ENCODE measurements around the gene MSI2.

The MSI2 gene

DNA sequence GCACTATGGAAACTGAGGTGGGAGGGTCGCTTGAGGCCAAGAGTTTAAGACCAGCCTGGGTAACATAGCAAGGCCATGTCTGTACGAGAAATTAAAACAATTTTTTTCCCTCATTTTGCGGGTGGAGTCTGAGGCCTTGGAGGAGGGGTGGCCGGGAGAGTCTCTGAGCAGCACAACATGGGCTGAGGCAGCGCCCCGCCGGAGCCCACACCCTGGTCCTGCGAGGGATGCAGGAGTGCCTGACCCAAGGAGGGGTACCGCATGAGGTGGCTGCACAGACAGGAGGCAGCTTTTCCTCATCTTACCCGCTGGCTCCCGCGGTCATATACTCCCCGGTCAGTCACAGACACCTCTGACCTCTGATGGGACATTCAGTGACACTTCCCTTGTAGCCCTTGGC, 67.7 kb downstream of the MSI2 start:
- no peak for DNase-seq

DNA sequence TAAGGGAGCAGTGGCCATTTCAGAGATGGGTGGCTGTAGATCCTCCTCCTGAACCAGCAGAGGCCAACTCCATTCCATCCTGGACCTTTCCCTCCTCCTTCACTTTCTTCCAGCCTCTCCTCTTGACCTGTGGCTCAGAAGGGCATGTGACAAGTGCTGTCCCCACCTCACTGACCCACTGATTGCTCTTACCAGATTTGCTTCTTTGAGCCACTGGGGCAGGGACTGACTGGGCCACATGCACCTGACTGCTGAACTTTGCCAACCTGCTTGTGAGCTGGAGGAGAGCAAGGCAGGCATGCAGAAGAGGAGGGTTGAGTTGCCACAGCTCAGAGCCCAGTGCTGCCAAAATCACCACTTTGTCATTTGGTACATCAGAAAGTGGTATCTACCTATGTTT, 68.3 kb downstream of the MSI2 start:
- no peak for DNase-seq

GRCh38 chr17:57326336-57326735, 70.0 kb downstream of the MSI2 start:
- no peak for DNase-seq

DNA sequence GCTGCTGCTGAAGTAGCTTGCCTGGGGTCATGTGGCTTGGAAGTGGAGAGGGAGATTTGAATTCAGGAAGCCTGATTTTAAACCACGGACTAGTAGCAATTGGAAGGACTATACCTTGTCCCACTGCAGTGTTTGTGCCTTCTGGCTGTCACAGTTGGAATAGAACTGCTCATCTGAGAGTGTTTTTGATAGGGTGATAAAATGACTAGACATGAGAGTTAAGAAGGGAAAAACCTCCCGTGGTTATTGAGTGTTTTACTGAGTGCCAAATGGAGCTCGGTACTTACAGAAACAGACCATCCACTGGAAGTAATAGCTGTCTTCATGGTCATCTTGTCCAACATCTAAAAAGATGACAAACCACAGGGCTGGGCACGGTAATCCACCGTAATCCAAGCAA, 70.4 kb downstream of the MSI2 start:
- DNase-seq = no peak

GRCh38 chr17:57327176-57327970, 71.0 kb downstream of the MSI2 start:
- no peak for DNase-seq

GRCh38 chr17:57328109-57328882, 72.0 kb downstream of the MSI2 start:
- DNase-seq = no peak

GRCh38 chr17:57329380-57330214, 73.3 kb downstream of the MSI2 start:
- DNase-seq = no peak

- no peak for DNase-seq
These were observed 74.3 kb downstream of the MSI2 start for GRCh38 chr17:57330587-57330986.

GRCh38 chr17:57331423-57331822, 75.1 kb downstream of the MSI2 start:
- DNase-seq = no peak

- DNase-seq = no peak
These were observed 76.2 kb downstream of the MSI2 start for GRCh38 chr17:57332501-57332900.

- no peak for DNase-seq
These were observed 79.0 kb downstream of the MSI2 start for GRCh38 chr17:57335195-57335792.

GRCh38 chr17:57337390-57337789, 81.1 kb downstream of the MSI2 start:
- DNase-seq = no peak

DNA sequence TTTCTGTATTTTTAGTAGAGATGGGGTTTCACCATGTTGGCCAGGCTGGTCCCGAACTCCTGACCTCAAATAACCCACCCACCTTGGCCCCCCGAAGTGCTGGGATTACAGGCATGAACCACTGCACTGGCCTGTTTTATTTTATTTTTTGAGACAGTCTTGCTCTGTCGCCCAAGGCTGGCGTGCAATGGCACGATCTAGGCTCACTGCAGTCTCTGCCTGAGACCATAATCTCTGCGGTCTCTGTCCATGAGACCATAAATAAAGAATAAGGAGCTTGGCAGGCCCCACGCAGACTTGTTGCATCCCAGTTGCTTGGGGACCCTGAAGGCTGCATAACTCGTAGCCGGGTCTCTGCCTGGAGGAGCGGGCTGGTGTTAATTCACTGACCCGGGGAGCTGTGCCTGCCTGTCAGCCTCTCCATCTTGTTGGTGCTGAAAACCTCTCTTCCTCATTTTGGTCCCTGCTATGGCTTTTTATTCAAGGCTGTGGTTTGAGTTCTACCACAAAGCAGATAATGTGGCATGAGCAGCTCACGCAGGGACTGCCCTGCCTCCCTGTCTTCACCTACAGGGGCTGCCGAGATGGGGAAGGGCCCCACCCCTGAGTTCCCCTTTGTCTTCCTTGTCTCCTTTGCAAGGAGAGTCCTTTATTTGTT, 82.1 kb downstream of the MSI2 start:
- no peak for DNase-seq

DNA sequence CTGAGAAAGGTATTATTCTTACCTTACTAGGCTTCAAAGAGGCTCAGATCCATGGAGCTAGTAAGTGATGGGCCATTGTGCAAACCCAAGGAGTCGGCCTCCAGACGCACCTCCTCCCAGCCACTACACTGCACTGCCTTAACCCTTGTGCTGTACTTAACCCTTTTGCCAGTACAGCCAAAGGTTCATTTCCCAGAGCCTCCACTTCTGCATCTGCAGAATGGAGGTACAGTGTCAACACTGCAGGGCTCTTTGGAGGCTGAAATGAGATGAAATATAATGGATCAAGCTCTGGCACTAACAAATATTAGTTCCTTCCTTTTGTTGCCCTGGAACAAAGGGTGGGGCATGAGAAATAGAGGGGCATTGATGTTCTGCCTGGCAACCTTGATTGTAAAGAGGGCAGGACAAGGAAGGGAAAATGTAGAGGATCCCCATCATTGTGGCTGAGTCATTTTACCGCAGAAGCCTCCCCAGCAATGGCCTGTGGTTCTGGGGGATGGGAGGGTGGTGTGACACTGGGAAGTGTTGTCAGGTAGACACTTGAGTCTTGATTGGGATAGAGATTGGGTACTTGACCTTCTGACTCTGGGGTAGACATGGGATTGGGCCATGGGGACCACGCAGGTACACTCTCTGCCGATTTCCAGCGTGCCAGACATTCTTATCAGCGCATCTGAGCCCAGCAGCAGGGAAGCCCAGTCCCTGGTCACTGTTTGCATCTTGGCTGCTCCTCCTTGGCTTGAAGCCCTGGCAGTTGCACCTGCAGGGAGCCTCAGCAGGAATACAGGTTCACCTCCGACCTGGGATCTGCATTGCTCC, 84.0 kb downstream of the MSI2 start:
- no peak for DNase-seq

DNA sequence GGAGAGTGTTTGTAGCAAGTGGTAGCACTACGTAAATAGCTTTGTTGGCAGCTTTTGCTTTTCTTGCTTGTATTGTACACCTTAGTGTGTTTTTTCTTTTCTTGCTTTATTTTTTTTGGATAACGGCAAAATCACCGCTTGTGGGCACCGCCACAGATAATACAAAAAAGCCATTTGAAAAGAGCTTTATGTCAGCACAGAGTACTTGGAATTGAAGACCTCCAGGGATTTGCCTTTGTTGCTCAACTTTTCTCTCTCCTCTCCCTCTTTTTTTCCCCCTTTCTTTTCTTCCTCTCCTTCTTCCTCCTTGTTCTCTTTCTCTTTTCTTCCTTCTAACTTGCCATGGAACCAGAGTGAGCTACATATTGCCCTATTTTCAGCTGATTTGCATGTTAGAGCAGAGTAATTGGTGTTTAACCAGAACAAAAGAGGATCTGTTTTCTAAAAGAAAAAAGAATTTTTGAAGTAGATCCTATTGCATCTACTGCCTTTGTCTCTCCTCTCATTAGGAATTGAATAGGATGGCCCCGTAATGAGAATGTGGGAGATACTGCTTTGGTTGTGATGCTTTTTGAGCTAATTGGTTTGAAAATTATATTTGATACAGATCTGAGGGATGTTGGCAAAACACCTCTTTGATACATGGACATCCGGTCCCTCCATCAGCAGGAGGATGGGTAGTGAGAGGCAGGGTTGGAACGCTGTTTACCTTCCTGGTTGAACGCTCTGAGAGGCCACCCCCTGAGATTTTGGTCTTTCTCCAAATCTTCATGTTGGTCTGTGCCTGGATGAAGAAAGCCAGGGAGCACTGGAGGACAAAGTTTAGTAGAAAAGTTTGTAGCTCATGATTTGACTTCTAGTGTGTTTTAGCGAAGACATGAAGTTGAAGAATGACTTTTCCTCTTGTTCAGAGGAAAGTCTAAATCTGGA, 85.6 kb downstream of the MSI2 start:
- peak; percentile 62 for DNase-seq

DNA sequence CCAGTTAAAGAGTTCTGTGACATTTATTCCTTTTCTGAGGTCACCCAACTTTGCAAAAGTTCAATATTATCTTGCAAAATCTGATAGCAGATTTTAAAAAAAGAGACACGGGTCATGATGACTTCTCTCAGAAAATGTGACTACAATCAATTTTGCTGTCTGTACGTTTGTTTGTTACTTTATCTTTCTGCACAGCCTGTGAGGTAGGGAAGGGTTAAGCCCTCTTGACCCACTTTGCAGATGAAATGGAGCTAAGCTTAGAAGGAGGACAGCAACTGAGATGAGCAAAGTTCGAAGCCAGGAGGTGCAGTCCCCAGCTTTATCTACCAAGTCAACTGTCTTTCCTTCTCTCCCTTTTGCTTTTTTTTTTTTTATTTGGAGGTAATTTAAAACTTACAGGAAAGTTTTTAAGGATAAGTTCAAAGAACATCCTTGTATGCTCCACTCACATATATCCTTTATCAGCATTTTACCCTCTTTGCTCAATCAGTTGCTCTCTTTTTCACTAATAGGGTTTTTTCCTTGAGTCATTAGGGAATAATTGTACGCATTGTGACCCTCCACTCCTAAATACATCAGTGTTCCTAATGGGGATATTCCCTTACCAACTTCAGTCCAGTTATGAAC, 86.8 kb downstream of the MSI2 start:
- DNase-seq = no peak

GRCh38 chr17:57343717-57344116, 87.4 kb downstream of the MSI2 start:
- DNase-seq = no peak

- no peak for DNase-seq
These were observed 87.9 kb downstream of the MSI2 start for GRCh38 chr17:57344261-57344660.

DNA sequence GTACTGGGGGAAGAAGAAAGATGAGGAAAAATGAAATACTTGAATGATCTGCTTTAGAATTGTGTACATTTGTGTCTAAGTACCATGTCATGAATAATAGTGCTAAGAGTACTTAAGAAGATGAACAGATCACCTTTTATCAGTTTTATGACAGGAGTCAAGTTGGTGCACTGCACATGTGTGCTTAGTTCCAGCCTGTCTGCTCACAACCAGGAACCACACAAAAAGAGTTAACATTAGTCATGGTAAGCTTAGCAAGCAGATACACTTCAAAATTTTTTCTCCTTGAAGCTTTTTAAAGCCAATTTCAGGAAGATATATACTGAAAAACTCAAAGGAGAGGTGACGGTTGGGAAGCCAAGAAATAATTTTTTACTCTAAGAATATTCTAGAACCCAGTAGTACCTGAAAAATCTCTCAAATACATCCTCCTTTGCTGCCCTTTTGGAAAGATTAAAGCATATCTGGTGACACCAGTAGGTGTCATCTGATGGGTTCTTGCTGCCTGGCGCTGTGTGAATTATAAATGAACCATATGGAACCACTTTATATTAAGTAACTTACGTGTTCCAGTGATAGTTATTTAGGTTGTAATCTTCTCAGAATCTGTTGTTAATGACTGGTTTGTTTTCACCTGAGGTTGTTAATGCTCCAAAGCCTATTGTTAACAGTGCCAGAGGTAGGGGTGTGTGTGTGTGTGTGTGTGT, 93.4 kb downstream of the MSI2 start:
- no peak for DNase-seq
